ENCODE measurements around the gene ZXDC. TPM values are rescaled to one million over a fixed set of nuclear protein-coding genes. Genes with fewer than 3 reads are reported as not detected.

ZXDC gene
- total RNA-seq, 2 experiments from 2014 or later, result 34.7 to 34.9 TPM

- no peaks in the 10 kb centered on the region for H3K36me3 Mint-ChIP-seq
- DNase-seq (no peak), ATAC-seq (ENCODE audit: low read depth) (no peak)
- no peak overlapping the region for H3K27ac Mint-ChIP-seq
- H3K27me3 Mint-ChIP-seq, result peaks cover 5% of the 10 kb centered on the region
- no peaks in the 10 kb centered on the region for H3K4me1 Mint-ChIP-seq
- H3K4me3 Mint-ChIP-seq, result no peak overlapping the region
- POLR2A ChIA-PET, result no interaction called here
- H3K9me3 Mint-ChIP-seq, result no peaks in the 10 kb centered on the region
These were observed 72.9 kb downstream of the ZXDC start for GRCh38 chr3:126402666-126403302.

GRCh38 chr3:126402178-126402577, 73.5 kb downstream of the ZXDC start:
- POLR2A ChIA-PET, result no interaction called here
- Mint-ChIP-seq H3K36me3 (no peaks in the 10 kb centered on the region), H3K27ac (no peak overlapping the region), H3K27me3 (peaks cover 5% of the 10 kb centered on the region), H3K4me3 (no peak overlapping the region), H3K9me3 (no peaks in the 10 kb centered on the region), H3K4me1 (no peaks in the 10 kb centered on the region)
- ATAC-seq (ENCODE audit: low read depth), result no peak
- no peak for DNase-seq

GRCh38 chr3:126401611-126402160, 74.0 kb downstream of the ZXDC start:
- no peak overlapping the region for H3K27ac Mint-ChIP-seq

GRCh38 chr3:126399756-126400155, 75.9 kb downstream of the ZXDC start:
- POLR2A ChIA-PET, result no interaction called here
- Mint-ChIP-seq H3K4me3 (no peak overlapping the region), H3K9me3 (no peaks in the 10 kb centered on the region), H3K4me1 (no peaks in the 10 kb centered on the region), H3K36me3 (no peaks in the 10 kb centered on the region), H3K27ac (no peak overlapping the region), H3K27me3 (peaks cover 11% of the 10 kb centered on the region)
- DNase-seq (no peak), ATAC-seq (ENCODE audit: low read depth) (no peak)

More at GRCh38 chr3:126401611-126402160, 74.0 kb downstream of the ZXDC start:
- POLR2A ChIA-PET, result no interaction called here
- Mint-ChIP-seq H3K4me3 (no peak overlapping the region), H3K27me3 (peaks cover 5% of the 10 kb centered on the region), H3K36me3 (no peaks in the 10 kb centered on the region), H3K9me3 (no peaks in the 10 kb centered on the region), H3K4me1 (no peaks in the 10 kb centered on the region)
- DNase-seq (no peak), ATAC-seq (ENCODE audit: low read depth) (no peak)

- no peaks in the 10 kb centered on the region for H3K4me1 Mint-ChIP-seq
- no peak overlapping the region for H3K4me3 Mint-ChIP-seq
- H3K27ac Mint-ChIP-seq, result no peak overlapping the region
- POLR2A ChIA-PET, result no interaction called here
- H3K36me3 Mint-ChIP-seq, result no peaks in the 10 kb centered on the region
- no peaks in the 10 kb centered on the region for H3K9me3 Mint-ChIP-seq
- DNase-seq (no peak), ATAC-seq (ENCODE audit: low read depth) (no peak)
- peaks cover 13% of the 10 kb centered on the region for H3K27me3 Mint-ChIP-seq
These were observed 76.3 kb downstream of the ZXDC start for GRCh38 chr3:126399351-126399735.

- no peak overlapping the region for H3K27ac Mint-ChIP-seq
- H3K4me1 Mint-ChIP-seq, result no peaks in the 10 kb centered on the region
- ATAC-seq (ENCODE audit: low read depth) (no peak), DNase-seq (no peak)
- H3K9me3 Mint-ChIP-seq, result no peaks in the 10 kb centered on the region
- H3K4me3 Mint-ChIP-seq, result no peak overlapping the region
- no peaks in the 10 kb centered on the region for H3K36me3 Mint-ChIP-seq
- POLR2A ChIA-PET, result no interaction called here
- H3K27me3 Mint-ChIP-seq, result peaks cover 19% of the 10 kb centered on the region
These were observed 77.0 kb downstream of the ZXDC start for GRCh38 chr3:126398423-126399350.

GRCh38 chr3:126397610-126398422, 77.9 kb downstream of the ZXDC start:
- no peaks in the 10 kb centered on the region for H3K4me1 Mint-ChIP-seq
- no peak overlapping the region for H3K27ac Mint-ChIP-seq
- ATAC-seq (ENCODE audit: low read depth) (no peak), DNase-seq (no peak)
- POLR2A ChIA-PET, result no interaction called here
- H3K36me3 Mint-ChIP-seq, result no peaks in the 10 kb centered on the region
- H3K9me3 Mint-ChIP-seq, result no peaks in the 10 kb centered on the region
- H3K4me3 Mint-ChIP-seq, result no peak overlapping the region
- H3K27me3 Mint-ChIP-seq, result peaks cover 28% of the 10 kb centered on the region

- no peak for ATAC-seq (ENCODE audit: low read depth)
- POLR2A ChIA-PET, result no interaction called here
- Mint-ChIP-seq H3K27ac (no peak overlapping the region), H3K9me3 (no peaks in the 10 kb centered on the region), H3K36me3 (no peaks in the 10 kb centered on the region), H3K4me1 (no peaks in the 10 kb centered on the region), H3K27me3 (peaks cover 35% of the 10 kb centered on the region), H3K4me3 (no peak overlapping the region)
- DNase-seq, result no peak
These were observed 79.2 kb downstream of the ZXDC start for GRCh38 chr3:126396536-126396935.

- ATAC-seq (ENCODE audit: low read depth), result no peak
- H3K4me1 Mint-ChIP-seq, result peaks cover 1% of the 10 kb centered on the region
- no peak overlapping the region for H3K4me3 Mint-ChIP-seq
- peaks cover 37% of the 10 kb centered on the region for H3K27me3 Mint-ChIP-seq
- DNase-seq, result no peak
- POLR2A ChIA-PET, result no interaction called here
- H3K9me3 Mint-ChIP-seq, result no peaks in the 10 kb centered on the region
- H3K27ac Mint-ChIP-seq, result no peak overlapping the region
- H3K36me3 Mint-ChIP-seq, result no peaks in the 10 kb centered on the region
These were observed 79.7 kb downstream of the ZXDC start for GRCh38 chr3:126395846-126396513.

GRCh38 chr3:126394977-126395321, 80.7 kb downstream of the ZXDC start:
- no peak for ATAC-seq (ENCODE audit: low read depth)
- POLR2A ChIA-PET, result no interaction called here
- no peak overlapping the region for H3K27ac Mint-ChIP-seq
- DNase-seq, result no peak
- H3K9me3 Mint-ChIP-seq, result no peaks in the 10 kb centered on the region
- H3K27me3 Mint-ChIP-seq, result peaks cover 41% of the 10 kb centered on the region
- no peaks in the 10 kb centered on the region for H3K36me3 Mint-ChIP-seq
- peaks cover 5% of the 10 kb centered on the region for H3K4me1 Mint-ChIP-seq
- no peak overlapping the region for H3K4me3 Mint-ChIP-seq

- peaks cover 9% of the 10 kb centered on the region for H3K4me1 Mint-ChIP-seq
- peaks cover 46% of the 10 kb centered on the region for H3K27me3 Mint-ChIP-seq
- H3K27ac Mint-ChIP-seq, result no peak within 1 kb of the TSS
- H3K36me3 Mint-ChIP-seq, result no peaks in the 10 kb centered on the region
- no peak within 1 kb of the TSS for H3K4me3 Mint-ChIP-seq
- POLR2A ChIA-PET, result no interaction called here
- no peak for ATAC-seq (ENCODE audit: low read depth)
- no peaks in the 10 kb centered on the region for H3K9me3 Mint-ChIP-seq
- no peak for DNase-seq
These were observed 81.3 kb downstream of the ZXDC start, which contains the start of gene CFAP100 for GRCh38 chr3:126394179-126394976. CFAP100 (plus strand) TSS chr3:126394909; CDS start chr3:126396001, 1,092 bp downstream.

- no peaks in the 10 kb centered on the region for H3K36me3 Mint-ChIP-seq
- H3K27ac Mint-ChIP-seq, result no peak overlapping the region
- no peak for DNase-seq
- no peak overlapping the region for H3K4me3 Mint-ChIP-seq
- POLR2A ChIA-PET, result no interaction called here
- no peak for ATAC-seq (ENCODE audit: low read depth)
- H3K9me3 Mint-ChIP-seq, result no peaks in the 10 kb centered on the region
- peaks cover 10% of the 10 kb centered on the region for H3K4me1 Mint-ChIP-seq
- peaks cover 50% of the 10 kb centered on the region for H3K27me3 Mint-ChIP-seq
These were observed 82.1 kb downstream of the ZXDC start for GRCh38 chr3:126393563-126393962.

All from activated naive CD8-positive, alpha-beta T cell treated with anti-CD3 and anti-CD28 coated beads, Interleukin-2, amount 10 ng/mL, durations not matched to agents 7 days and 5 days (primary cell).